ENCODE results near the gene CRAMP1. TPM values are rescaled to one million over a fixed set of nuclear protein-coding genes. Genes with fewer than 3 reads are reported as not detected.

CRAMP1 gene
- total and polyA plus RNA-seq, 2 experiments from 2014 or later: 2.2 to 6.3 TPM

- H2AFZ ChIP-seq: no peak overlapping the region
- H3K4me1 ChIP-seq (ENCODE audit: insufficient read depth): no peaks in the 10 kb centered on the region
- in situ Hi-C loops (cut with MboI): no loop called here
- no peak overlapping the region for H3K27ac ChIP-seq
- DNase-seq: no peak
- H3K4me2 ChIP-seq (ENCODE audit: unreplicated experiment): no peak overlapping the region
- TF ChIP-seq EZH2phosphoT487 (IDR thresholded peaks at IDR 0.05; ENCODE audit: insufficient read depth, low read depth): no peak
- TF ChIP-seq EZH2 (IDR thresholded peaks at IDR 0.05; ENCODE audit: insufficient read depth, poor library complexity, severe bottlenecking): no peak
- H3F3A ChIP-seq (ENCODE audit: insufficient read depth): no peaks in the 10 kb centered on the region
- no peaks in the 10 kb centered on the region; the same call in 1 of the 2 replicates for H4K20me1 ChIP-seq (ENCODE audit: insufficient read depth)
- no peak overlapping the region for H3K4me3 ChIP-seq
- H3K36me3 ChIP-seq (ENCODE audit: low read depth): peaks cover 11% of the 10 kb centered on the region; the same call in 1 of the 2 replicates
- H3K27me3 ChIP-seq (replicated peaks; ENCODE audit: insufficient read depth): no peaks in the 10 kb centered on the region
- H3K9me2 ChIP-seq (ENCODE audit: insufficient read depth): no peaks in the 10 kb centered on the region
- H3K9ac ChIP-seq: no peak overlapping the region
- 90 to 93% methylated on average over 12 of the region's 12 CpGs for WGBS, 2 experiments (ENCODE audit: low coverage in 1 of 2, low lambda C conversion rate in 2 of 2, missing lambda C conversion rate in 2 of 2)
- no peaks in the 10 kb centered on the region for H3K9me3 ChIP-seq (ENCODE audit: low read depth)
- peaks cover 94% of the 10 kb centered on the region for H3K79me2 ChIP-seq (ENCODE audit: insufficient read depth)
Measured at GRCh38 chr16:1633310-1633709, 21.1 kb downstream of the CRAMP1 start.

DNA sequence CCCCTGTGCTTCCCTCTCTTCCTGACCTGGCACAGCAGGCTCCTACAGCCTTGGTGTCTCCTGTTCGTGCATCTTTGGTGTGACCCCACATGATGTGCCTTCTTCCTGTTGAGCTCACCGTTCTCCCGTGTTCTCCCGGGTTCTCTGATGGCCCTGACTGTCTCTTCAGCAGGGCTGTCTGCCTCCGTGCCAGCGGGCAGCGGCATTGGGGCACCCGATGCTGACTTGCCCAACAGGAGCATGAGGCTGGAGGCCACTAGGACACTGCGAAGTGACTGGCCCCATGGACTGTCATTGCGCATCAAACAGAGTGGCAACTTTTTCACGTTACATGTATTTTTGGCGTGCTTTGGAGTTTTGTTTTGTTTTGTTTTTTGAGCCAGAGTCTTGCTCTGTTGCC lies 22.4 kb downstream of the CRAMP1 start:
- TF ChIP-seq EZH2phosphoT487 (IDR thresholded peaks at IDR 0.05; ENCODE audit: insufficient read depth, low read depth) (no peak), EZH2 (IDR thresholded peaks at IDR 0.05; ENCODE audit: insufficient read depth, poor library complexity, severe bottlenecking) (no peak)
- Histone ChIP-seq H3K27me3 (replicated peaks; ENCODE audit: insufficient read depth) (no peaks in the 10 kb centered on the region), H3K4me1 (ENCODE audit: insufficient read depth) (no peaks in the 10 kb centered on the region), H3K9ac (no peak overlapping the region), H3F3A (ENCODE audit: insufficient read depth) (no peaks in the 10 kb centered on the region), H3K27ac (no peak overlapping the region), H3K4me3 (no peak overlapping the region), H4K20me1 (ENCODE audit: insufficient read depth) (no peaks in the 10 kb centered on the region; the same call in 1 of the 2 replicates), H3K36me3 (ENCODE audit: low read depth) (peaks cover 17% of the 10 kb centered on the region; the same call in 1 of the 2 replicates), H3K4me2 (ENCODE audit: unreplicated experiment) (no peak overlapping the region), H3K79me2 (ENCODE audit: insufficient read depth) (peaks cover 89% of the 10 kb centered on the region), H2AFZ (no peak overlapping the region), H3K9me2 (ENCODE audit: insufficient read depth) (no peaks in the 10 kb centered on the region), H3K9me3 (ENCODE audit: low read depth) (no peaks in the 10 kb centered on the region)
- 98 to 100% methylated on average over 12 of the region's 12 CpGs for WGBS, 2 experiments (ENCODE audit: low coverage in 1 of 2, low lambda C conversion rate in 2 of 2, missing lambda C conversion rate in 2 of 2)
- DNase-seq: no peak
- in situ Hi-C loops (cut with MboI): no loop called here

DNA sequence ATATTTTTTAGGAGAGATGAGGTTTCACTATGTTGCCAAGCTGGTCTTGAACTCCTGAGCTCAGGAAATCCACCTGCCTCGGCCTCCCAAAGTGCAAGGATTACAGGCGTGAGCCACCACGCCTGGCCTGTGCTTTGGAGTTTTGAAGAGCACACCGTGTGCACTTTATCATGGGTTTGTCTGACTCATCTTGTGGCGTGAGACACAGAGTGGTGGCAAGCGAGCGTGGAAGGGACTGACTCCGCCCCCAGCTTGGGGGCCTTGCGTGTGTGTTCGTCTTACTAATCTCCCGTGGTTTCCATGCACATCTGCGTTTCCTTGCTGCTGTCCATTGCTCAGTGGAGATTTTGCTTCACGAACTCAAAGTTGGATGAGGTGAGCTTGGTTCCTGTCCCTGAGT lies 22.9 kb downstream of the CRAMP1 start:
- TF ChIP-seq EZH2phosphoT487 (IDR thresholded peaks at IDR 0.05; ENCODE audit: insufficient read depth, low read depth) (no peak), EZH2 (IDR thresholded peaks at IDR 0.05; ENCODE audit: insufficient read depth, poor library complexity, severe bottlenecking) (no peak)
- Histone ChIP-seq H3K4me2 (ENCODE audit: unreplicated experiment) (no peak overlapping the region), H3K4me3 (no peak overlapping the region), H2AFZ (no peak overlapping the region), H3F3A (ENCODE audit: insufficient read depth) (no peaks in the 10 kb centered on the region), H3K9me3 (ENCODE audit: low read depth) (no peaks in the 10 kb centered on the region), H3K4me1 (ENCODE audit: insufficient read depth) (no peaks in the 10 kb centered on the region), H3K36me3 (ENCODE audit: low read depth) (peaks cover 17% of the 10 kb centered on the region; the same call in 1 of the 2 replicates), H3K27me3 (replicated peaks; ENCODE audit: insufficient read depth) (no peaks in the 10 kb centered on the region), H3K79me2 (ENCODE audit: insufficient read depth) (peaks cover 86% of the 10 kb centered on the region), H3K27ac (no peak overlapping the region), H3K9ac (no peak overlapping the region), H3K9me2 (ENCODE audit: insufficient read depth) (no peaks in the 10 kb centered on the region), H4K20me1 (ENCODE audit: insufficient read depth) (no peaks in the 10 kb centered on the region; the same call in 1 of the 2 replicates)
- WGBS, 2 experiments (ENCODE audit: low coverage in 1 of 2, low lambda C conversion rate in 2 of 2, missing lambda C conversion rate in 2 of 2): 95 to 96% methylated on average over 13 of the region's 13 CpGs
- no peak for DNase-seq
- in situ Hi-C loops (cut with MboI): no loop called here

DNA sequence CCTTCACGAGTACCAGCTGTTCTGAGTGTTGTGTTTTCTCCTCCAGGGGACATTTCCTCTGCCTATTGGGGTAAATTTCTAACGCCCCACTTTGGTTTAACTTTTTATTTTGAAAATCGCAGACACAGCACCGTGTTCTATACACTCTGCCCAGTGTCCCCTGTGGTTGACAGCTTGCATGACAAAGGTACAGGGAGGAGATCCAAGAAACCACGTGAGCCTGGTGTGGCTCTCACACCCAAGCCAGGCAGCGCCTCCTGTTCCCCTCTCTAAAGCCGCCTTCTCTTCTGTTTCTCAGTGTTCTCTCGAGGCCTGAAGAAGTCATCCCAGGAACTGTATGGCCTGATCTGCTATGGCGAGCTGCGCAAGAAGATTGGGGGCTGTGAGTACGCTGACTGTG lies 25.4 kb downstream of the CRAMP1 start:
- no peak overlapping the region for H3K4me2 ChIP-seq (ENCODE audit: unreplicated experiment)
- no peaks in the 10 kb centered on the region for H3F3A ChIP-seq (ENCODE audit: insufficient read depth)
- H3K4me1 ChIP-seq (ENCODE audit: insufficient read depth): no peaks in the 10 kb centered on the region
- no peaks in the 10 kb centered on the region for H3K27me3 ChIP-seq (replicated peaks; ENCODE audit: insufficient read depth)
- H3K36me3 ChIP-seq (ENCODE audit: low read depth): peaks cover 17% of the 10 kb centered on the region; the same call in 1 of the 2 replicates
- H2AFZ ChIP-seq: no peak overlapping the region
- no peaks in the 10 kb centered on the region for H4K20me1 ChIP-seq (ENCODE audit: insufficient read depth)
- no peak overlapping the region for H3K27ac ChIP-seq
- in situ Hi-C loops (cut with MboI): no loop called here
- peaks cover 67% of the 10 kb centered on the region for H3K79me2 ChIP-seq (ENCODE audit: insufficient read depth)
- no peak overlapping the region for H3K9ac ChIP-seq
- no peak for DNase-seq
- no peaks in the 10 kb centered on the region for H3K9me3 ChIP-seq (ENCODE audit: low read depth)
- WGBS, 2 experiments (ENCODE audit: low coverage in 1 of 2, low lambda C conversion rate in 2 of 2, missing lambda C conversion rate in 2 of 2): 94 to 95% methylated on average over 11 of the region's 11 CpGs
- TF ChIP-seq EZH2 (IDR thresholded peaks at IDR 0.05; ENCODE audit: insufficient read depth, poor library complexity, severe bottlenecking): no peak
- no peak for TF ChIP-seq EZH2phosphoT487 (IDR thresholded peaks at IDR 0.05; ENCODE audit: insufficient read depth, low read depth)
- H3K4me3 ChIP-seq: no peak overlapping the region
- H3K9me2 ChIP-seq (ENCODE audit: insufficient read depth): no peaks in the 10 kb centered on the region

- peaks cover 17% of the 10 kb centered on the region; the same call in 1 of the 2 replicates for H3K36me3 ChIP-seq (ENCODE audit: low read depth)
- no peaks in the 10 kb centered on the region for H3K9me3 ChIP-seq (ENCODE audit: low read depth)
- no peak overlapping the region for H2AFZ ChIP-seq
- in situ Hi-C loops (cut with MboI): no loop called here
- DNase-seq: no peak
- TF ChIP-seq EZH2 (IDR thresholded peaks at IDR 0.05; ENCODE audit: insufficient read depth, poor library complexity, severe bottlenecking): no peak
- TF ChIP-seq EZH2phosphoT487 (IDR thresholded peaks at IDR 0.05; ENCODE audit: insufficient read depth, low read depth): no peak
- H3K4me1 ChIP-seq (ENCODE audit: insufficient read depth): no peaks in the 10 kb centered on the region
- no peak overlapping the region for H3K27ac ChIP-seq
- no peak overlapping the region for H3K9ac ChIP-seq
- H3K4me2 ChIP-seq (ENCODE audit: unreplicated experiment): no peak overlapping the region
- no peaks in the 10 kb centered on the region for H3K9me2 ChIP-seq (ENCODE audit: insufficient read depth)
- peaks cover 57% of the 10 kb centered on the region for H3K79me2 ChIP-seq (ENCODE audit: insufficient read depth)
- no peaks in the 10 kb centered on the region for H3K27me3 ChIP-seq (replicated peaks; ENCODE audit: insufficient read depth)
- H3F3A ChIP-seq (ENCODE audit: insufficient read depth): no peaks in the 10 kb centered on the region
- H3K4me3 ChIP-seq: no peak overlapping the region
- 90 to 98% methylated on average over 6 to 8 of the region's 8 CpGs for WGBS, 2 experiments (ENCODE audit: low coverage in 1 of 2, low lambda C conversion rate in 2 of 2, missing lambda C conversion rate in 2 of 2)
- H4K20me1 ChIP-seq (ENCODE audit: insufficient read depth): no peaks in the 10 kb centered on the region
Measured at GRCh38 chr16:1638757-1639156, 26.6 kb downstream of the CRAMP1 start.

Data from GM23248 (cell line).